HEK293T (cell line): Measurements from ENCODE around the gene NHS.

Experiments used
- FOXM1 ChIP-seq: fragments of 450-650 bp; IDR thresholded peaks from 2 replicates; pipeline ENCODE4 v1.6.1; 2017; ENCODE audit warnings: mild to moderate bottlenecking, borderline replicate concordance
- HDGF ChIP-seq: fragments of 450-650 bp; IDR thresholded peaks from 2 replicates; pipeline ENCODE4 v1.6.1; 2017; ENCODE audit warnings: antibody characterized with exemption, borderline replicate concordance
- NFRKB ChIP-seq: fragments of 450-650 bp; IDR thresholded peaks from 2 replicates; pipeline ENCODE4 v1.6.1; 2016; ENCODE audit warnings: mild to moderate bottlenecking, moderate library complexity
- SP1 ChIP-seq: fragments of 450-650 bp; IDR thresholded peaks from 2 replicates; pipeline ENCODE4 v1.6.1; 2017
- TF ChIP-seq, protein P1 (sequence below): fragments of 450-650 bp; IDR thresholded peaks from 2 replicates; pipeline ENCODE4 v1.6.1; 2016

DNA sequence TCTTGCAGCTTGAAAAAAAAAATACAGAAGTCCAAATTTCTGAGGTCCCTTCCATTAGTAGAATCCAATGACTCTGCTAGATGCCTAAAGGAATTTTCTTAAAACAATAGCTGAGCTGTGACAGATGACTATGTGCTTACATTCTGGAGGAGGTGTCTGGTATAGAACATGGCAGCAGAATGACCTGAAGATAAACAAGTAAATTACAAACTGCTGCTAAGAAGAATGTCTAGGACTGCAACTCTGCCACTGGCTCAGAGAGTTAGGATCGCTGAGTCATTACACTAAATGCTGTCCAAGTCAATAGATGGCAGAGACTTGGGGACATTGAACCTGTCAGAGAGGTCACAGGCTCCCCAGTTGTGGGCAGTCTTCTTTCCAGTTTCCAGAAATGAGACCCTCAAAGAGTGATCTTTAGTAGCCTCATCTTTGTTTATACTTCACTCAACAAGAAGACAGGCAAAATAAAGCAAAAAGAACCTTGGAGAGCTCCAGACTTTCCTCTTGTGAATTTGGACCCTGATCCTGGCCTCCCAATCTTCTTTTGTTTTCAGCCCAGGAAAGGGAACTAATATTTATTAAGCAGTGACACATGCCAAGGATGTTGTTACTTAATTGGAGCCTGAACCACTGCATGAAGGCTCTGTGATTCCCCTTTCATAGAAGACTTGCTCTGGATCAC lies 305.9 kb downstream of the NHS start:
- TF ChIP-seq SP1 (no peak), NFRKB (no peak), HDGF (no peak), FOXM1 (no peak)
- TF ChIP-seq, protein P1, sequence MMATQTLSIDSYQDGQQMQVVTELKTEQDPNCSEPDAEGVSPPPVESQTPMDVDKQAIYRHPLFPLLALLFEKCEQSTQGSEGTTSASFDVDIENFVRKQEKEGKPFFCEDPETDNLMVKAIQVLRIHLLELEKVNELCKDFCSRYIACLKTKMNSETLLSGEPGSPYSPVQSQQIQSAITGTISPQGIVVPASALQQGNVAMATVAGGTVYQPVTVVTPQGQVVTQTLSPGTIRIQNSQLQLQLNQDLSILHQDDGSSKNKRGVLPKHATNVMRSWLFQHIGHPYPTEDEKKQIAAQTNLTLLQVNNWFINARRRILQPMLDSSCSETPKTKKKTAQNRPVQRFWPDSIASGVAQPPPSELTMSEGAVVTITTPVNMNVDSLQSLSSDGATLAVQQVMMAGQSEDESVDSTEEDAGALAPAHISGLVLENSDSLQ = no peak
